ENCODE measurements around the gene CFAP210.

Gene CFAP210

DNA sequence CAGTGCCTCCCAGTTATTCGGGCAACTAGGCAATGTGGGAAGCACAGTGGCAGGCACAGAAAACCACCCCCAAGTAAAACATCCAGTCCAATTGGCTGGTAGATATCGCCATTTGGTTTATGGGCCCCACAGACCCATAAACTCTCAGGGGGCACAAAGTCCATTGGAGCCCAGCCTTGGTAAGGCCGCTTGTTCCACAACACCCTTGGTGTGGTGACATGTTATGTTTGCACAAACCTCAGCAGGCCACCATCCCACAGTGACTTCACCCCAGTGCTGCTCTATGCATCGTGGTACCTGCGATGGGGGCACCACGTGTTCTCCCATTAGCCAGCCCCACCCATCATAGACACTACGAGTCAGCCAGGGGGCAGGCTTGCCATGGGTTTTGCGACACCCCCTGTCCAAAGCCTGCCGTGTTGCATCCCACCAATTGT lies 18.6 kb upstream of the CFAP210 start:
- no peak overlapping the region for H2BK5ac ChIP-seq (ENCODE audit: low read depth, low read length, poor library complexity, severe bottlenecking)
- WGBS, result 96% methylated on average over 9 of the region's 9 CpGs
- H2BK12ac ChIP-seq (ENCODE audit: low read length in 2 of 2), result no peak overlapping the region

DNA sequence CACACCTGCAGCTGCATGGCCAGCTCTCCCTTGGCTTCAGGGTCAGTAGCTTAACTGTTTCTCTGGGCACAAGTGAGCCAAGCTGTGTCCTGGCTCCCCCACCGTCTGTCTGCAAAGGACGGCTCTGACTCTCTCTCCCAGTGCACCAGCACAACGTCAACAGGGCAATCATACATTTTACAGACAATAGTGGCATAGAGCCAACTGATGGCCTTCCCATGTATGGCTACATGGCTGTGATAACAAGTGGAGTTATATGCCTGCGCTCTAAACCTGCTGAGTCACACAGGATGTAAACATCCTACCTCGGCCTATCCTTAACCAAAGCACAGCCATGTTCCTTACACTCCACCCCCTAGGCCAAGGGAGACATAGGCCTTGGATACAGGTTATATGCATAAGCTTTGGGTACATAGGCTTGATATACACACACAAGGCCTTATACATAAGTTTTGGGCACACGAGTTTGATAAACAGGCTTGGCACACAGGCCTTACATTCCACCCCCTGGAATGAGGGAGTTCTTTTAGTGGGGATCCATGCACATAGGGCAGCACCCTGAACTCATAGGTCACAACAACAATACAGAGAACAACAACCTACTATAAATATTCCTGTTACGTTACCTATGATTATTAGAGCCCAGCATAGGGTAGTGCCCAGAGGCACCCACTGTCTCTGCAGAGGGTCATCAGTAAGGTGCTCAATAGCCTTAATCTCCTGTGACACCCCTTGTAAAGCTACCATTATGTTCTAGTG lies 17.7 kb upstream of the CFAP210 start:
- H2BK5ac ChIP-seq (ENCODE audit: low read depth, low read length, poor library complexity, severe bottlenecking), result no peak overlapping the region
- peak overlapping the region; percentile 30 for H4K8ac ChIP-seq (ENCODE audit: low read length)
- H2AFZ ChIP-seq (ENCODE audit: low read depth, low read length), result no peak overlapping the region
- H3K79me1 ChIP-seq (replicated peaks; ENCODE audit: low read length, poor library complexity, severe bottlenecking), result no peaks in the 10 kb centered on the region
- H4K91ac ChIP-seq (ENCODE audit: low read length), result peak overlapping the region; percentile 48
- H2BK12ac ChIP-seq (ENCODE audit: low read length in 2 of 2), result no peak overlapping the region
- no peaks in the 10 kb centered on the region for H3K9me3 ChIP-seq (ENCODE audit: control insufficient read depth, low read length)
- 78% methylated on average over 7 of the region's 7 CpGs for WGBS
- H3K36me3 ChIP-seq (ENCODE audit: control insufficient read depth in 1 of 2, insufficient read depth in 2 of 2, low read depth in 1 of 2, low read length in 2 of 2), result no peaks in the 10 kb centered on the region
- no peak overlapping the region for H2BK120ac ChIP-seq (ENCODE audit: low read depth, low read length)
- no peak for DNase-seq
- no peak overlapping the region for H2BK15ac ChIP-seq (ENCODE audit: low read depth, poor library complexity, severe bottlenecking)
- H3K27ac ChIP-seq (ENCODE audit: low read length, poor library complexity, severe bottlenecking), result no peak overlapping the region
- H3K4me3 ChIP-seq (ENCODE audit: insufficient read depth in 1 of 2, low read depth in 1 of 2, low read length in 2 of 2), result no peak overlapping the region
- H3K14ac ChIP-seq (ENCODE audit: low read length in 2 of 2), result no peak overlapping the region
- no peak overlapping the region for H3K4me2 ChIP-seq (ENCODE audit: low read length, poor library complexity, severe bottlenecking)
- H3K27me3 ChIP-seq (ENCODE audit: control insufficient read depth in 1 of 2, insufficient read depth in 1 of 2, low read length in 2 of 2), result no peaks in the 10 kb centered on the region
- peak overlapping the region in 1 of 2 experiments; percentile 28 for H3K18ac ChIP-seq (ENCODE audit: low read depth in 1 of 2, low read length in 2 of 2)
- no peak overlapping the region for H3K23ac ChIP-seq (ENCODE audit: low read length in 2 of 2)
- H2AK5ac ChIP-seq (ENCODE audit: low read length, severe bottlenecking), result no peak overlapping the region
- no peak overlapping the region for H3K9ac ChIP-seq (ENCODE audit: low read length)
- H3K4me1 ChIP-seq (ENCODE audit: control insufficient read depth, insufficient read depth, low read depth, low read length), result peaks cover 5% of the 10 kb centered on the region
- peak overlapping the region in 1 of 2 experiments; percentile 10 for H3K4ac ChIP-seq (ENCODE audit: low read depth in 1 of 2, low read length in 2 of 2)

More for the DNA sequence above, 18.6 kb upstream of the CFAP210 start:
- Histone ChIP-seq H4K8ac (ENCODE audit: low read length) (no peak overlapping the region), H3K36me3 (ENCODE audit: control insufficient read depth in 1 of 2, insufficient read depth in 2 of 2, low read depth in 1 of 2, low read length in 2 of 2) (no peaks in the 10 kb centered on the region), H3K23ac (ENCODE audit: low read length in 2 of 2) (no peak overlapping the region), H3K4me2 (ENCODE audit: low read length, poor library complexity, severe bottlenecking) (no peak overlapping the region), H2BK15ac (ENCODE audit: low read depth, poor library complexity, severe bottlenecking) (no peak overlapping the region), H3K4me1 (ENCODE audit: control insufficient read depth, insufficient read depth, low read depth, low read length) (peaks cover 9% of the 10 kb centered on the region), H2AK5ac (ENCODE audit: low read length, severe bottlenecking) (no peak overlapping the region), H3K9ac (ENCODE audit: low read length) (no peak overlapping the region), H2AFZ (ENCODE audit: low read depth, low read length) (no peak overlapping the region), H3K9me3 (ENCODE audit: control insufficient read depth, low read length) (no peaks in the 10 kb centered on the region), H2BK120ac (ENCODE audit: low read depth, low read length) (no peak overlapping the region), H3K4me3 (ENCODE audit: insufficient read depth in 1 of 2, low read depth in 1 of 2, low read length in 2 of 2) (no peak overlapping the region), H3K14ac (ENCODE audit: low read length in 2 of 2) (no peak overlapping the region), H4K91ac (ENCODE audit: low read length) (peak overlapping the region; percentile 65), H3K27ac (ENCODE audit: low read length, poor library complexity, severe bottlenecking) (no peak overlapping the region), H3K4ac (ENCODE audit: low read depth in 1 of 2, low read length in 2 of 2) (no peak overlapping the region), H3K27me3 (ENCODE audit: control insufficient read depth in 1 of 2, insufficient read depth in 1 of 2, low read length in 2 of 2) (no peaks in the 10 kb centered on the region), H3K79me1 (replicated peaks; ENCODE audit: low read length, poor library complexity, severe bottlenecking) (no peaks in the 10 kb centered on the region), H3K18ac (ENCODE audit: low read depth in 1 of 2, low read length in 2 of 2) (no peak overlapping the region)
- DNase-seq, result no peak

DNA sequence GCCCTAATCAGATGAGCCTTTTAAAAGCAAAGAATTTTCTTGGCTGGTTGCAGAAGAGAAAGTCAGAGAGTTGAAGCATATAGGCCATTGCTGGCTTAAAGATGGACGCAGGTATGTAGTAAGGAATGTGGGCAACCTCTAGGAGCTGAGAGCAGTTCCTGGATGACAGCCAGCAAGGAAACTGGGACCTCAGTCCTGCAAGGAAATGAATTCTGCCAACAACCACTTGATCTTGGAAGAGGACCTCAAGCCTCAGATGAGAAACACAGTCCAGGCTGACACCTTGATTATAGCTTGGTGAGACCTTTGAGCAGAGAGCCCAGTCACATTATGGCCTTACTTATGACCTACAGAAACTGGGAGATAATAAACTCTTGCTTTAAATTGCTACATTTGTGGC lies 15.8 kb upstream of the CFAP210 start:
- no peak overlapping the region for H2BK5ac ChIP-seq (ENCODE audit: low read depth, low read length, poor library complexity, severe bottlenecking)
- no peak overlapping the region for H4K8ac ChIP-seq (ENCODE audit: low read length)
- no peaks in the 10 kb centered on the region for H3K36me3 ChIP-seq (ENCODE audit: control insufficient read depth in 1 of 2, insufficient read depth in 2 of 2, low read depth in 1 of 2, low read length in 2 of 2)
- H2AFZ ChIP-seq (ENCODE audit: low read depth, low read length), result no peak overlapping the region
- H3K9ac ChIP-seq (ENCODE audit: low read length), result no peak overlapping the region
- no peaks in the 10 kb centered on the region for H3K9me3 ChIP-seq (ENCODE audit: control insufficient read depth, low read length)
- no peaks in the 10 kb centered on the region for H3K27me3 ChIP-seq (ENCODE audit: control insufficient read depth in 1 of 2, insufficient read depth in 1 of 2, low read length in 2 of 2)
- no peak overlapping the region for H4K91ac ChIP-seq (ENCODE audit: low read length)
- no peaks in the 10 kb centered on the region for H3K79me1 ChIP-seq (replicated peaks; ENCODE audit: low read length, poor library complexity, severe bottlenecking)
- no peak for DNase-seq
- H3K23ac ChIP-seq (ENCODE audit: low read length in 2 of 2), result no peak overlapping the region
- no peak overlapping the region for H2AK5ac ChIP-seq (ENCODE audit: low read length, severe bottlenecking)
- H3K27ac ChIP-seq (ENCODE audit: low read length, poor library complexity, severe bottlenecking), result no peak overlapping the region
- H3K4me3 ChIP-seq (ENCODE audit: insufficient read depth in 1 of 2, low read depth in 1 of 2, low read length in 2 of 2), result no peak overlapping the region
- H2BK120ac ChIP-seq (ENCODE audit: low read depth, low read length), result no peak overlapping the region
- no peak overlapping the region for H2BK12ac ChIP-seq (ENCODE audit: low read length in 2 of 2)
- H3K14ac ChIP-seq (ENCODE audit: low read length in 2 of 2), result no peak overlapping the region
- no peak overlapping the region for H3K4ac ChIP-seq (ENCODE audit: low read depth in 1 of 2, low read length in 2 of 2)
- no peak overlapping the region for H2BK15ac ChIP-seq (ENCODE audit: low read depth, poor library complexity, severe bottlenecking)
- peaks cover 4% of the 10 kb centered on the region for H3K4me1 ChIP-seq (ENCODE audit: control insufficient read depth, insufficient read depth, low read depth, low read length)
- no peak overlapping the region for H3K18ac ChIP-seq (ENCODE audit: low read depth in 1 of 2, low read length in 2 of 2)
- 100% methylated on average over 1 of the region's 1 CpG for WGBS
- no peak overlapping the region for H3K4me2 ChIP-seq (ENCODE audit: low read length, poor library complexity, severe bottlenecking)

DNA sequence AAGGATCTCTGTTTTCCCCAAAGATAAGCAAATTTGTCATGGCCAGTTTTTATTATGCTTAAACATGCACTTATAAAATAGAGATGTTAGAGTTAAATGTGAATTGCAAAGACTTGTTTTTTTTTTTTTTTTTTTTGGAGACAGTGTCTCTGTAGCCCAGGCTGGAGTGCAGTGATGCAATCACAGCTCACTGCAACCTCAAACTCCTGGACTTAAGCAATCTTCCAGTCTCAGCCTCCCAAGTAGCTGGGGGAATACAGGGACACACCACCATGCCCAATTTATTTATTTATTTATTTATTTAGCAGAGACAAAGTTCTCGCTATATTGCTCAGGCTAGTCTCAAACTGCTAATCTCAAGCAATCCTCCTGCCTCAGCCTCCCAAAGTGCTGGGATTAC lies 15.1 kb upstream of the CFAP210 start:
- no peak overlapping the region for H3K9ac ChIP-seq (ENCODE audit: low read length)
- no peak overlapping the region for H3K18ac ChIP-seq (ENCODE audit: low read depth in 1 of 2, low read length in 2 of 2)
- H3K14ac ChIP-seq (ENCODE audit: low read length in 2 of 2), result no peak overlapping the region
- no peak overlapping the region for H2BK12ac ChIP-seq (ENCODE audit: low read length in 2 of 2)
- H2AFZ ChIP-seq (ENCODE audit: low read depth, low read length), result no peak overlapping the region
- no peaks in the 10 kb centered on the region for H3K9me3 ChIP-seq (ENCODE audit: control insufficient read depth, low read length)
- H3K4ac ChIP-seq (ENCODE audit: low read depth in 1 of 2, low read length in 2 of 2), result no peak overlapping the region
- H4K8ac ChIP-seq (ENCODE audit: low read length), result no peak overlapping the region
- H2BK15ac ChIP-seq (ENCODE audit: low read depth, poor library complexity, severe bottlenecking), result no peak overlapping the region
- H2AK5ac ChIP-seq (ENCODE audit: low read length, severe bottlenecking), result no peak overlapping the region
- no peak overlapping the region for H3K4me3 ChIP-seq (ENCODE audit: insufficient read depth in 1 of 2, low read depth in 1 of 2, low read length in 2 of 2)
- H3K23ac ChIP-seq (ENCODE audit: low read length in 2 of 2), result no peak overlapping the region
- H4K91ac ChIP-seq (ENCODE audit: low read length), result no peak overlapping the region
- H3K4me1 ChIP-seq (ENCODE audit: control insufficient read depth, insufficient read depth, low read depth, low read length), result peaks cover 4% of the 10 kb centered on the region
- no peak overlapping the region for H2BK120ac ChIP-seq (ENCODE audit: low read depth, low read length)
- WGBS, result no CpG with 5 or more reads among the region's 1 CpG
- H3K79me1 ChIP-seq (replicated peaks; ENCODE audit: low read length, poor library complexity, severe bottlenecking), result no peaks in the 10 kb centered on the region
- H3K27ac ChIP-seq (ENCODE audit: low read length, poor library complexity, severe bottlenecking), result no peak overlapping the region
- no peak for DNase-seq
- H3K4me2 ChIP-seq (ENCODE audit: low read length, poor library complexity, severe bottlenecking), result no peak overlapping the region
- no peak overlapping the region for H2BK5ac ChIP-seq (ENCODE audit: low read depth, low read length, poor library complexity, severe bottlenecking)
- H3K27me3 ChIP-seq (ENCODE audit: control insufficient read depth in 1 of 2, insufficient read depth in 1 of 2, low read length in 2 of 2), result no peaks in the 10 kb centered on the region
- H3K36me3 ChIP-seq (ENCODE audit: control insufficient read depth in 1 of 2, insufficient read depth in 2 of 2, low read depth in 1 of 2, low read length in 2 of 2), result peaks cover 0 to under 1% of the 10 kb centered on the region in 2 experiments
